ENCODE measurements around the gene ACYP2. TPM values are rescaled to one million over a fixed set of nuclear protein-coding genes. Genes with fewer than 3 reads are reported as not detected.
"Not testable (repeated sequence)": the region's sequence is repeated elsewhere in the genome, so short reads cannot be mapped to it uniquely, and the experiment has no call there.

The ACYP2 gene
- total RNA-seq, 2 donors from 2014 or later = 10.8 to 12.2 TPM

DNA sequence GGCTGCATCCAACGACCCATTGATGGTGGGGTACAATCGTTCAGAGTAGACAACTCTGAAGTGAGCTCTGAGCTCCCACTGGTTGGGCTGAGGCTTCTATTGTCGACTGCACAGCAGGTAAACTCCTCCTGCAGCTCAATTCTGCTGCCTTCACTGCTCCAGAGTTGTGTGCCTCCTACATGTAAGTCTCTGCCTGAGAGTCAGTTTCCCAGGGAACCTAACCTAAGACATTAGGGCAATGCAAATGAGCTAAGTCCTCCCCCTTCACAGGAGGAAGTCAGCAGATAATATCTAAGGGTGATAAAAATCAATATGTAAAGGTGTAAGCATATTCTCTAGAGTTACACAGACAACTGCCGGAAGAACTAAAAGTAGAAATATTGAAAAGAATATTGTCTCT, 22.5 kb upstream of the ACYP2 start:
- DNase-seq (no peak), ATAC-seq (no peak)
- intact Hi-C loops (cut with DNase I, micrococcal nuclease) = no loop called here

DNA sequence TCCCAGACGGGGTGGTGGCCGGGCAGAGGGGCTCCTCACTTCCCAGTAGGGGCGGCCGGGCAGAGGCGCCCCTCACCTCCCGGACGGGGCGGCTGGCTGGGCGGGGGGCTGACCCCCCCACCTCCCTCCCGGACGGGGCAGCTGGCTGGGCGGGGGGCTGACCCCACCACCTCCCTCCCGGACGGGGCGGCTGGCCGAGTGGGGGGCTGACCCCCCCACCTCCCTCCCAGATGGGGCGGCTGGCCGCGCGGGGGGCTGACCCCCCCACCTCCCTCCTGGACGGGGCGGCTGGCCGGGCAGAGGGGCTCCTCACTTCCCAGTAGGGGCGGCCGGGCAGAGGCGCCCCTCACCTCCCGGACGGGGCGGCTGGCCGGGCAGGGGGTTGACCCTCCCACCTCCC, 20.0 kb upstream of the ACYP2 start:
- not testable (repeated sequence) for ATAC-seq

DNA sequence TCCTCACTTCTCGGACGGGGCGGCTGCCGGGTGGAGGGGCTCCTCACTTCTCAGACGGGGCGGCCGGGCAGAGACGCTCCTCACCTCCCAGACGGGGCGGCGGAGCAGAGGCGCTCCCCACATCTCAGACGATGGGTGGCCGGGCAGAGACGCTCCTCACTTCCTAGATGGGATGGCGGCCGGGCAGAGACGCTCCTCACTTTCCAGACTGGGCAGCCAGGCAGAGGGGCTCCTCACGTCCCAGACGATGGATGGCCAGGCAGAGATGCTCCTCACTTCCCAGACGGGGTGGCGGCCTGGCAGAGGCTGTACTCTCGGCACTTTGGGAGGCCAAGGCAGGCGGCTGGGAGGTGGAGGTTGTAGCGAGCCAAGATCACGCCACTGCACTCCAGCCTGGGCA, 19.3 kb upstream of the ACYP2 start:
- DNase-seq; ATAC-seq; intact Hi-C loops (cut with DNase I, micrococcal nuclease): not testable (repeated sequence)

More for the DNA sequence above, 20.0 kb upstream of the ACYP2 start:
- DNase-seq; intact Hi-C loops (cut with DNase I, micrococcal nuclease): not testable (repeated sequence)

DNA sequence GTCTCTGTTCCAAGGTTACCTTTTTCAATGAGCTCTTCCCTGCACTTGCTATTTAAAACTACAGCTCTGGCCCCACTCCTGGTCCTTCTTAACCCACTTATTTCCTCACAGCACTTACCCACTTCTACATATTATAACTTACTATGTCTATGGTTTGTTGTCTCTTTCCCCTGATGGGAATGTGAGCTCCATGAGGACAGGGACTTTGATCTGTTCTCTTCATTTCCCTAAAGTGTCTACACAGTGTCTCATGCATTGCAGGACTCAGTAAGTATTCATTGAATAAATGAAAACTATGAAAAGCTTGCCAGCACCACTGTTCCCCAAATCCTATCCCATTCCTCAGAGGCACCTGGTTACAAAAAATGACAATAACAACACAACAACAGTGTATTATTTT, 18.3 kb upstream of the ACYP2 start:
- intact Hi-C loops (cut with DNase I, micrococcal nuclease) = no loop called here
- DNase-seq (no peak), ATAC-seq (no peak)

DNA sequence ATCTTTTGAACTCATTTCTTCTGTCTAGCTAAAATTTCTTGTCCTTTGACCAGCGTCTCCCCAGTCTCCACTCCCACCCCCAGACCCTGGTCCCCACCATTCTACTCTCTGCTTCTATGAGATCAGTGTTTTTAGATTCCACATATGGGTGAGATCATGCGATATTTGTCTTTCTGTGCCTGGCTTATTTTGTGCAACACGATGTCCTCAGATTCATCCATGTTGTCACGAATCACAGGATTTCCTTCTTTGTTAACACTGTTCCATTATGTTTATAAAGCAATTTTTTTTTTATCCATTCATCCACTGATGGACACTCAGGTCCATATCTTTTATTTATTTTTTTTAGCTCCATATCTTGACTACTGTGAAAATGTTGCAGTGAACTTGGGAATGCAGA, 16.0 kb upstream of the ACYP2 start:
- ATAC-seq (no peak), DNase-seq (no peak)
- intact Hi-C loops (cut with DNase I, micrococcal nuclease) = no loop called here

DNA sequence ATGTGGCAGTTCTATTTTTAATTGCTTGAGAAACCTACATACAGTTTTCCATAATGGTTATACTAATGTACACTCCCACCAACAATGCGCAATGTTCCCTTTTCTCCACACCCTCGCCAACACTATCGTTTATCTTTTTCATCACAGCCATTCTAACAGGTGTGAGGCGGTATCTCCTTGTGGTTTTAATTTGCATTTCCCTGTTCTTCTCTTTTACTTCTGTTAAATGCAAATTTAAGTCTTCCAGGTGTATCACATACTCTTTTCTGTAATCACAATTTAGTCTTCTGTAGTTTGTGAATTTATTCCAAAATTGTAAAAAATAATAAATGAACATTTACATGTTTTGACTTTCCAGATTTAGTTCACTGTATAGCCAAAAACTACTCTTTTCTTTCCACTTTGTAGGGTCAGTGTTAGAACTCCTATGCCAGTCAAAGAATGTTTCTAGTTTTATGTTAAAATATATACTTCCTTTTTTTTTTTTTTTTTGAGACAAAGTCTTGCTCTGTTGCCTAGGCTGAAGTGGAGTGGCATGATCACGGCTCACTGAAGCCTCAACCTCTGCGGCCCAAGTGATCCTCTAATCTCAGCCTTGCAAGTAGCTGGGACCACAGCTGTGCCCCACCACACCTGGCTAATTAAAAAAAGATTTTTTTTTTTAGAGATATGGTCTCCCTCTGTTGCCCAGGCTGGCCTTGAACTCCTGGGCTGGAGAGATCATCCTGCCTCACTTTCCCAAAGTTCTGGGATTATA, 15.4 kb upstream of the ACYP2 start:
- ATAC-seq (no peak), DNase-seq (no peak)
- intact Hi-C loops (cut with DNase I, micrococcal nuclease) = loop anchor here in 1 of 2 donors (10.0 kb wide), 1 partner anchor 605 kb away; no protein-coding TSS in a partner anchor

DNA sequence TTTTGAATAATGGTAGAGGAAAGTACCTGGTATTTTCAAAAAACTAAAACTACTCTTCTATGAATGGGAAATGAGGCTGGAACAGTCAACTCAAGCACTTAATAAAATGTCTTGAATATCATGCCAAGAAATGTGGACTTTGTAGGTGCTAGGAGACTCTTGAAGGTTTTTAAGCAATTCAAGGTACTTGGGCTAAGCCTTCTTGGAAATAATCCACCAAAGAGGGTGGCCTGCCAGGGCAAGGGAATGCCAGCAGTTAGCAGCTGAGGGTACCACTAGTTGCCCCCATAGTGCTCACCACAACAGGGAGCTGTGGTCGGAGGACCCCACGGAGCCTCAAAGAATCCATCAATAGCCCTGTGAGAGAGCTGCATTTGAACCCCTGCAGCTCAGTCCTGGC, 14.6 kb upstream of the ACYP2 start:
- intact Hi-C loops (cut with DNase I, micrococcal nuclease) = loop anchor here in 1 of 2 donors (10.0 kb wide), 1 partner anchor 604 kb away; no protein-coding TSS in a partner anchor
- ATAC-seq = no peak

DNA sequence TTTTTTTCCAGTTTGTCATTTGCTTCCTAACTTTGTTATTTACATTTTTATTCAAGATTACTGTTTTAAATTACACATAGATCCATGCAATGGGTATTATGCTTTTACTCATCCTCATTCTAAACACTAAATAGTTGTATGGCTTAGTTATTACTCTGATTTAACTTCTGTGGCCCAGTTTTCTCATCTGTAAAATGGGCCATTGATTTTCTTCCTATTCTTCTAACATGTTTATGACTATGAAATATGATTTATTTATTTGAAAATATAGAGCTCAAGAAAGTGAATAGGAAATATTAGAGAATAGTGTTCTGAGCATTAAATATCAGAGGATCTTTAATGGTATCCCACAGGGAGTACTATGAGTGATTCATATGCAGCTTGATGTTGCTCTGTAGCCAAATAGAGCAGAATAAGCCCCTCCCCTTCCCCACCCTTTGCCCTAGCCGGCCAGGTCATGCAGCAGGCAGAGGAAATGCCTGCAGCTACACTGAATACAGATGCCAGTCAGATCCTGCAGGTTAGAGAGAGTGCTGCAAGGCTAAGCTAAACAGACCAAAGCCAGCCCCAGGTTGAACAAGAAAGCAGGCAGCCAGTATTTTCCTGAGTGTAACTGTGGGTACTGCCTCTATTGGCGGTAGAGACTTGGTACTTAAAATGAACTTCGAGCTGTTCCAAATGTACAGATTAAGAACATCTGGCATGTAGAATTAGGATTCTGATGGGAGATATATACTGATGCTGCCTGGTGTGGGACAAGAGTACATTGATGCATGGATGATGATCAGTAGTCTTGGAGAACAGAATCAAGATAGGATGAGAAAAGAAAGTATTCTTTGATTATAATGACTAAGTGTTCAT, 11.7 kb upstream of the ACYP2 start:
- DNase-seq = peak; percentile 45 to 49
- peak; percentile 90 for ATAC-seq
- intact Hi-C loops (cut with DNase I, micrococcal nuclease) = loop anchor here in 1 of 2 donors (10.0 kb wide), 1 partner anchor 601 kb away; no protein-coding TSS in a partner anchor

More for the DNA sequence above, 14.6 kb upstream of the ACYP2 start:
- DNase-seq = no peak

DNA sequence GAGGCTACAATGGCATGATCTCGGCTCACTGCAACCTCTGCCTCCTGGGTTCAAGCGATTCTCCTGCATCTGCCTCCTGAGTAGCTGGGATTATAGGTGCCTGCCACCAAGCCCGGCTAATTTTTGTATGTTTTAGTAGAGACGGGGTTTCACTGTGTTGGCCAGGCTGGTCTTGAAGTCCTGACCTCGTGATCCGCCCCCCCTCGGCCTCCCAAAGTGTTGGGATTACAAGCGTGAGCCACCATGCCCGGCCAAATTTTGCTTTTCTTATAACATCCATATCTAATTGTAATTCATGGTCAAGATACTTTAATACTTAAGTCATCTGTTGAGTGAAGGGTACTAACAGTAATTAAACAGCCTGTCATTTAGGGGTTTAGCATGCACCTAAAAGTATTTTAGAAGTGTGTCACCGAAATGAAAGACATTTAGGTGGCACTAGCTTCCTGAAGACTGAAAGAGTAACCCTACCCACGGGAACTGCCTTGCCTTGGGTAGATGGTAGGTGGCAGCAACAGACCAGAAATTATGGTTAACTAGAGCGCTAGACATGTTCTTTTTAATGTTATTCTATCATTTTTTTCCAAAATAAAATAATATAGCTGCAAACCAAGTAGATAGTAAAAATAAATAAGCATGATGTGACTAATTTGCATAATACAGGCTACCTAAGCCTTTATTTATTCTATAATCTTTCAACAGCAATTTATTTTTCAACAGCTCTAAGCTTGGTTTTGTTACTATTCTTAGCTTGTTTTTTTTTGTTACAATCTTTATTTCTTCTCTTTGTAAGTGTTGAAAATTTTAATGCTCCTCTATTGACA, 8.6 kb upstream of the ACYP2 start:
- ATAC-seq (peak; percentile 84), DNase-seq (peak in 1 of 2 donors; percentile 28)
- intact Hi-C loops (cut with DNase I, micrococcal nuclease) = loop anchor here in 1 of 2 donors (10.0 kb wide), 1 partner anchor 598 kb away; no protein-coding TSS in a partner anchor

DNA sequence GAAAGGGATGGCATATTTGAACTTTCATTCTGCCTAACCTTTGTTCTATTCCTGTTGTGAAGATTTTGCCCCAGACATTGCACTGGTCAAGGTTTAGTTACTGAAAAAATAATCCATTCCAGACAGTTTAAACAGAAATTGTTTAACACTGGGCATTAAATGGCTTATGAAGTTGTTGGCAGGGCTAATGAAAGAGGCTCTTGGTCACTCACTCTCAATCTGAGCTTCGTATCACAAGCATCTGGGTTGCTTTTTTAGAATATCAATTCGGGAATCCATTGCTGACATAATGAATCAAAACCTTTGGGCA, 8.0 kb upstream of the ACYP2 start:
- intact Hi-C loops (cut with DNase I, micrococcal nuclease) = loop anchor here in 1 of 2 donors (10.0 kb wide), 1 partner anchor 597 kb away; no protein-coding TSS in a partner anchor
- no peak for DNase-seq
- ATAC-seq = no peak

DNA sequence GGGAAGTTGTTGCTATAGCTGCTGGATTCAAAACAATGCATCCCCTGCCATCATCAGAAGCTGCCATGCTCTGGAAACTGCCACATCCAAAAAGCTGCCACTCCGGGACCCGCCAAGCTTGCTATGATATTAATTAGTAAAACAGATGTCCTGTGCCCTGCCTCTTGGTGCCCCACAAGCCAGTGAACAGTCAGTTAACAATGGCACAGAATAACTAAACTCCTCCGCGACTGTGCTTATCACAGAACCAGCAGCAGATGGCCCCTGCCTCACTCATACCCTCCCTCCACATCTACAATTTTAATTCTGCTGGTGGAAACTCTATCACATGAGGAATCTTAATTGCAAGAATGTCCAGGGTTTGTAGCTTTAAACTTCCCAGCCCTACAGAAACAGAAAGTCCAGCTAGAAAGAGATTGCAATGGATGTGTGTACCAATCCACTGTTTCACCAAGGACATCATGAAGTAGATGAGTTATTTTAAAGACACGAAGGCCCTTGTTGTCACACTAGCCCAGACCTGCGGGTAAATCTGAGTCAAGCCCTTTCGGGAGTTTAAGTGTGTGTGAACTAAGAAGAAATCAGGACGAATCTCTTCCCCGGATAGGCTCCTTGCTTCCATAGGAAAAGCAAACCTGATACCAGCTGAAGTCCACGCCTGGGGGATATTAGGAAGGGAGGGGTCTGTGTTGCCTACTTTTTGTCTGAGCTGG, 7.4 kb upstream of the ACYP2 start:
- ATAC-seq (no peak), DNase-seq (no peak)
- intact Hi-C loops (cut with DNase I, micrococcal nuclease) = loop anchor here in 1 of 2 donors (10.0 kb wide), 1 partner anchor 597 kb away; no protein-coding TSS in a partner anchor

DNA sequence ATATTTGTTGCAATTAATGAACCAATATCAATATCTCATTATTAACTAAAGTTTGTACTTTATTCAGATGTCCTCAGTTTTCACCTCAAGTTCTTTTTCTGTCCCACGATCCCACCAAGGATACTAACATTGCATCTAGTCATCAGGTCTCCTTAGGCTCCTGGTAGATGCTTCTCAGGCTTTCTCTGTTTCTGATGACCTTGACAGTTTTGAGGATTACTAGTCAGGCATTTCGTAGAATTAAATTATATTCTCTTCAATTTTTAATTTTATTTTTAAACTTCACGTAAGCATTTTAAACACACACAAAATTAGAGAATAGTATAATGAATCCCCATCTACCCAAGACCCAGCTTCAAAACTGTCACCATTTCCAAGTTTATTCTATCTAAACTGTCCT, 5.6 kb upstream of the ACYP2 start:
- intact Hi-C loops (cut with DNase I, micrococcal nuclease) = loop anchor here in 1 of 2 donors (10.0 kb wide), 1 partner anchor 595 kb away; no protein-coding TSS in a partner anchor
- DNase-seq (no peak), ATAC-seq (no peak)

DNA sequence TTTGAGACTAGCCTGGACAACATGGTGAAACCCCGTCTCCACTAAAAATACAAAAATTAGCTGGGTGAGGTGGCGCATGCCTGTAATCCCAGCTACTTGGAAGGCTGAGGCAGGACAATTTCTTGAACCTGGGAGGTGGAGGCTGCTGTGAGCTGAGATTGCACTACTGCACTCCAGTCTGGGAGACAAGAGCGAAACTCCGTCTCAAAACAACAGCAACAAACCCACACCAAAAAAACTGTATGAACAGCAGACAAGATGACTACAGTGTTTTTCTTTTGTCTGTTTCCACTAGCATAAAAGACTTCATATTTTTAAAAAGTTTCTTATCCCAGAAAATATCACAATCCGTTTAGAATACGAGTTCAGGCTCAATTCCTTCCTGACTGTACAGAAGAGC, 936 bp upstream of the ACYP2 start:
- DNase-seq; intact Hi-C loops (cut with DNase I, micrococcal nuclease); ATAC-seq: not testable (repeated sequence)

DNA sequence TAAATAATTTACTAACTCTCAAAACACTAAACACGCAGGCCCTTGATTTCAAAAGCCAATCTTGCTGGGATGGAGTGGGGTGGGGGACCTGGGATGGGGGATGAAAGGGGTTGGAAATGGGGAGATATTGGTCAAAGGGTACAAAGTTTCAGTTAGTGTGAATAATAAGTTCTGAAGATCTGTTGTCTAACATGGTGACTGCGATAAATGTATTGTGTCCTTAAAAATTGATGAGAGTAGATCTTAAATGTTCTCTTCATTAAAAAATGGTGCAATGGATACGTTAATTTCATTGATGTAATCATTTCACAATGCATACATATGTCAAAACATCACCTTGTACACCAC, 505 bp upstream of the ACYP2 start:
- intact Hi-C loops (cut with DNase I, micrococcal nuclease) = no loop called here
- DNase-seq (no peak), ATAC-seq (no peak)

DNA sequence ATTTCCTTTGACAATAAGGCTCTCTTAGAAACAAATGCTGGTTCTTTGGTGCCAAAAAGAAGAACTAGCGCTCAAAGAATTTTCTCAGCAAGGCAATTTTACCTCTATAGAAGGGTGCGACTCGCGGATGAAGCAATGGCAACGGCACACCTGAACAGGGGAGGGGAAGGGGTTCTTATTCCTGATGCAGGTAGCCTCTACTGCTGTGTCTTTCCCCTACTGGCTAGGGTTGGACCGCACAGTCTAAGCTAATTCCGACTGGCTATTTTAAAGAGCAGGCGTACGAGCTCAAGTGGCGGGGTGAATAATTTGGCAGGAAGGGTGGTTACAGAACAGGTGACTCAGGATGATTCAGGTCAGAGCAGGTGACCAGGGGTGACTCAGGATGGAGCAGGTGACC, 1.2 kb downstream of the ACYP2 start:
- DNase-seq; ATAC-seq; intact Hi-C loops (cut with DNase I, micrococcal nuclease): not testable (repeated sequence)

DNA sequence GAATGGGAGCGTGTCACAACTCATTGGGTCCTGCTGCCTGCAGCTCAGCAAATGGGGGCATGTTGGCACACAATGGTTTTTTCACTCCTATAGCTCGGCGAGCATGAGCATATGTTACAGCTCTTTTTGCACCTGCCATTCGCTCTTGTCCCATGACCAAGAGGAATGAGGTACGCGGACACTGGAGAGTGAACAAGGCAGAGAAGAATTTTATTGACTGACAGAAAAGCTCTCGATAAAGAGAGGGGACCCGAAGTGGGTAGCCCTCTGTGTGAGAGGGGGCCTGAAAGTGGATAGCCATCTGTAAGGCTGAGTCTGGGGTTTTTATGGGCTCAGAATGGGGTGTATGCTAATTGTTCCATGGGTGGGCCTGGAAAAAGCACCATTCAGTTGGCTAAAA, 5.5 kb downstream of the ACYP2 start:
- DNase-seq (no peak), ATAC-seq (no peak)
- intact Hi-C loops (cut with DNase I, micrococcal nuclease) = no loop called here

DNA sequence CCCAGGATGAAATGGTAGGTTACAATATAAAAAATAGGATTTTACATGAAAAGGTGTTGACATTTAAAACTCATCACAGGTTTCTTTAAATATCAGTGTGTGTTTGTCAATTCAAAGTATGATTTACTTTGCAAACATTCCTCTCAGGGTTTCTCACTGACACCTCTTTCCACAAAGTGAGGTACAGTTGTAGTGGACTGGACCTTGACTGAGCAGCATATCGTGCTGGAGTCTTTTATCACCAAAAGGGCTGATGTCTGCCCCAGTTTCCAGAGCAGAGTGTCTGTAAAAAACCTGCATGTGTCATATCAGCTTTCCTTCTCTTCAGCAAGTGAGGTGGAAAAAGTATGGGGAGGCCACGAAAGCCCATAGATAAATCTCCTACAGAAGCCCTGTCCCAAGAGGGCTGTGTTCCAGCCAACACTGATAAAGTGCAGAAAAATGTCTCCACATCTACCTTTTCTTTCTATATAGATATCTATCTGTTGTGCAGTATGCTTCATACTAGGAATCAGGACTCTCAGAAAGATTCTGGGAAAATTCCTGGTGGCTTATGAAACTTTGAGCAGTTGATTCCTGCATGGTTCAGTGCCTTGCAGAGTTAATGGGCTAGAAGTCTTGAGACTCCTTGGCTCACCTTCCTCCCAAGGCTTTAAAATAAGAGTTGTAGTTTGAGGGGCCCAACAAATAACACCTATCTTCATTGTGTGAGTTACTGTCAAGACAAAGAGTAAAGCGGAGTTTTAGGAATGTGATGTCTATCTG, 6.9 kb downstream of the ACYP2 start:
- no peak for DNase-seq
- intact Hi-C loops (cut with DNase I, micrococcal nuclease) = no loop called here

DNA sequence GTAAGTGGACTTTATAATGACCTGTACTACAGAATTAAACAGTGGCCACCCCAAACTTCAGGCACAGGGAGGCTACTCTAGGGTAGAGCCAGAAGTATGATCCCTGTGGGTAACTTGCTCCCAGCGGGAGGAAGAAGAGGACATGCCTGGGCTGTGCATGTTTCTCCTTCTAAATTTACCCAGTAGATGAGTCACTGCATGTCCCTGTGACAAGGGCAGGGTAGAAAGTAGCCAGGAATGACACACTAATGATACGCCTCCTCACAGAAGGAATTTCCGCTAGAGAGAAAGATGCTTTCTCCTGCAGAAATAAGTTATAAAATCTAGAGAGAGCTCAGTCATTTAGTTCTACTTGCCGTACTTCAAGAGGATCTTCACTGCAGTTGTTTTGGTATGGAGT, 7.5 kb downstream of the ACYP2 start:
- intact Hi-C loops (cut with DNase I, micrococcal nuclease) = no loop called here
- DNase-seq (no peak), ATAC-seq (no peak)

More for the DNA sequence above, 6.9 kb downstream of the ACYP2 start:
- no peak for ATAC-seq

All from left colon (tissue), 2 donors.